Measurements from ENCODE around the gene SORCS1. TPM values are rescaled to one million over a fixed set of nuclear protein-coding genes. Genes with fewer than 3 reads are reported as not detected.

SORCS1 gene
- under 1 TPM; 0.16 to 0.68 (median 0.61) TPM for total RNA-seq

DNA sequence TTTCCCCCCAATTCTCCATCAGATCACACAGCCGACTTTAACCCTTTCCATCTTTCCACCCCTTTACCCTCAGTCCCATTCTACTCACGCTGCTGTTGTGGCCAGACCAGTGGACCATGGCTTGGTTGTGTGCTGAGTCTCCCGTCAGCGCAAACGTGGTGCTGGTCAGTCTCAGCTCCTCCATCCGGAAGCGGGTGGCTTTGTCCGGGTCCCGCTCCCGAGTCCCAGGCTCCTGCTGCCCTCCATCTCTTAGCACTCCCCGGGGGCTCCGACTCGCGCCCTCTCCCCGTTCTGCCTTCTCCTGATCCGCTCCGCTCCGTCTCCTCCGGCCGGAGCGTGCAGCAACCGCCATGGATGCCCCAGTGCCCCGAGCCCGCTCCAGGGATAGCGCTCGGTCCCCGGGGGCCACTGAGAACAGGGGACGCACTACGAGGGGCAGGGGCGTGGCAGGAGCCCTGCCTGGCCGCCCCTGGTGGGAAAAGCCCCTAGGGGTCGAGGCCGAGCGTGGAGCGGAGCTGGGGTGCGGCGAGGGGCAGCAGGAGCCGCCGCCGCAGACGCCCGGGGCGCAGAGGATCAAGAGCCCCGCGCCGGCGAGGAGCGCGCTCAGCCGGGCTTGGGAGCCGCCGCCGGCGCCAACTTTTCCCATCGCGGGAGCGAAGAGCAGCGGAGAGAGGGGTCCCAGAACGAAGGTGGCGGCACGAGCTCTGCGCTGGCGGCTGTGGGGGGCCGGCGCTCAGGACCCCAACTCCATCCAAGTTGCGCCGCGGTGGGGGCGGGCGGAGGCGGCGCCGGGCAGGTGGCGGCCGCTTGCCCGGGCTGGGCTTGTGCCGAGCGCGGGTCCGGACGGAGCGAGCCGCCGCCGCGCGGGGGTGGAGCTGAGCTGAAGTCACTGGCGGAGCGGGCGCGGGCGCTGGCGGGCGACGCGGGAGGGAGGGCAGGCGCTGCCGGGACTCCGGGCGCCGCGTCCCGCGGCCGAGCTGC lies at the start of gene SORCS1:
Gene SORCS1 (minus strand): TSS at position 826 of the 981 bp plus-strand sequence.
- TF ChIP-seq, protein P1, sequence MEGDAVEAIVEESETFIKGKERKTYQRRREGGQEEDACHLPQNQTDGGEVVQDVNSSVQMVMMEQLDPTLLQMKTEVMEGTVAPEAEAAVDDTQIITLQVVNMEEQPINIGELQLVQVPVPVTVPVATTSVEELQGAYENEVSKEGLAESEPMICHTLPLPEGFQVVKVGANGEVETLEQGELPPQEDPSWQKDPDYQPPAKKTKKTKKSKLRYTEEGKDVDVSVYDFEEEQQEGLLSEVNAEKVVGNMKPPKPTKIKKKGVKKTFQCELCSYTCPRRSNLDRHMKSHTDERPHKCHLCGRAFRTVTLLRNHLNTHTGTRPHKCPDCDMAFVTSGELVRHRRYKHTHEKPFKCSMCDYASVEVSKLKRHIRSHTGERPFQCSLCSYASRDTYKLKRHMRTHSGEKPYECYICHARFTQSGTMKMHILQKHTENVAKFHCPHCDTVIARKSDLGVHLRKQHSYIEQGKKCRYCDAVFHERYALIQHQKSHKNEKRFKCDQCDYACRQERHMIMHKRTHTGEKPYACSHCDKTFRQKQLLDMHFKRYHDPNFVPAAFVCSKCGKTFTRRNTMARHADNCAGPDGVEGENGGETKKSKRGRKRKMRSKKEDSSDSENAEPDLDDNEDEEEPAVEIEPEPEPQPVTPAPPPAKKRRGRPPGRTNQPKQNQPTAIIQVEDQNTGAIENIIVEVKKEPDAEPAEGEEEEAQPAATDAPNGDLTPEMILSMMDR (IDR thresholded peaks at IDR 0.05; ENCODE audit: low read depth): no peak

DNA sequence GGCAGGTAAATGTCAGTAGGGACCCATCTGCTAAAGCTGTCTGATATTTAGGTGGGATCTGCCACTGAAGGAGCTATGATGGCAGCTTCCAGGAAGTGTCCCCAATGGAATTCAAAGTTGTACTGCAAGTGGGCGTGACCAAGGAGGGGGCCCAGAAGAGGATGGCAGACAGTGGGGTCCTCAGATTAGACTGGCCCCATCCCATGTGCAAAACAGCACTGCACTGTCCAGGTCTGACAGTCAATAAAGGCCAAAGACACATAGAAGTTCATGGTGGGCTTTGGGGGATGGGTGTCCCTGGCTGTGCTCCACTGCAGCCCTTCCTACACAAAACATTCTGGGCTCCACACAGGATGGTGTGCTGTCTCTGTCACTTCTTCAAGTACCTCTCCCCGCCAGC lies 49.8 kb upstream of the SORCS1 start:
- TF ChIP-seq, protein P1 (IDR thresholded peaks at IDR 0.05; ENCODE audit: low read depth): no peak

DNA sequence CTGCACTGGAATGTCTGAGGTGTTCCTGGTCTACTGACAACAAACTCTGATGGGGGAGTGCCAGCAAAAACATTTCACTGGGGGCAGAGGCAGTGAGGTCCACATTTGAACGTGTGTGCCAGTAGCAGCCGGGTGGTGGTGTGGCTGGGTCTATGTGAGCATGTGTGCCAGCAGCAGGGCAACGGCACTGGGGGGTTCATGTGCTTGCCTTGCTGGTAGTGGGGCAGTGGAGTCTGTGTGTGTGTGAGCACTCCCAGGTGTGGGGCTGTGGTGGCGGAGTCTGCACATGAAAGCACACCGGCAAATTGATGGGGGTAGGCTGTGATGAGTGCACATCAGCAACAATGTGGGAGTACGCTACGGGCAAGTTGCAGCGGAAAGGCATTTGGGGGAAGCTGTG lies 49.4 kb upstream of the SORCS1 start:
- TF ChIP-seq, protein P1 (IDR thresholded peaks at IDR 0.05; ENCODE audit: low read depth): no peak

DNA sequence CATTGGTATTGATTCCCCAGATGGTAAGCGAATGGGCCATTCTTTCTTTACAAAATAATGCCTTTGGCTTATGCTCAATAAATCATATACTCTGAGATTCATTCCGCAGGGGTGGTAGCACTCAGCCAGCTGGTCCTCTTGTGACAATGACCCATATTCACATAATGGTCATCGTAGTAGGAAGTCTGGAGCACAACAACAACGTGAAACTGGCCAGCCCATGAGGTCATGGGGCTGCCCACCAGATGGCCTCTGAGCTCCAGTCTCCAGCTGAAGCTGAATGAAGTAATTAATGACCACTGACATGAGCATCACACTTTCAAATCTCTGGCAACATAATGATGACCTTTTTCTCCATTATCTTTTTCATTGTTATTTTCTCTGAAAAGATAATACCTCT lies 42.3 kb upstream of the SORCS1 start:
- TF ChIP-seq, protein P1 (IDR thresholded peaks at IDR 0.05; ENCODE audit: low read depth): no peak

DNA sequence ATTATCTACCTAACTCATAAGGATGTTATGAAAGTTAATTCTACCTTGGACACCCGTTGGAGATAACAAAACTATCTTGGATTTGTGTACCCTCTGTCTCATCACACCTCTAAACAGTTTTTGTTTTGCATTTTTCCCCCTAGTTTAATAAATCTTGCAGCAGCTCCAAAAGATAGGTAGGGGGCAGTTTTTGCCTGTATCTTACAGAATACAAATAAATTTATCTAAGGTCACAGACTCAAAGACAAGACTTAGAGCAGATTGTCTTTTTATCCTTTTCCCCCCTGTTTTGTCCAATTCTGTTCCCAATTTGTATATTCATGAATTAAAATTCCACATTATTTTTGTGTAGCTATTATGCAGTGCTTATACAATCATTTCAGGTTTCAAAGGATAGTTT lies 5.0 kb upstream of the SORCS1 start:
- TF ChIP-seq, protein P1 (IDR thresholded peaks at IDR 0.05; ENCODE audit: low read depth): no peak

DNA sequence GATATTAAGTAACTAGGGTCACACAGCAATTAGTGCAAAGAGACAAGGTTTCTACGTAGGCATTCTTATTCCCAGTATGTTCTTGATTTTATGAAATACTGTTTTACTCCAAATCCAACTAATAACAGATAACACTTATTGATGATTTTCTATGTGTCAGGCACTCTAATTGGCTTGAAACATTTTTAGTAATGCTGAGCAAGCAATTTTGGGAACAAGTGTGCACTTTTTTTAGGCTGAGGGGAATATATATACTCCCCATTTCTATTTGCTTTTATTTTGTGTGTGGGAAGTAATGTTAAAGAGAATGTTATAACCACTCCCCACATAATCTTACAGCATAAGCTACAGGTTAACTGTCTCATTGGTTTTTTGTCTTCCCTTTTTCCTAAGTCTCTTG lies 4.2 kb upstream of the SORCS1 start:
- TF ChIP-seq, protein P1 (IDR thresholded peaks at IDR 0.05; ENCODE audit: low read depth): no peak

DNA sequence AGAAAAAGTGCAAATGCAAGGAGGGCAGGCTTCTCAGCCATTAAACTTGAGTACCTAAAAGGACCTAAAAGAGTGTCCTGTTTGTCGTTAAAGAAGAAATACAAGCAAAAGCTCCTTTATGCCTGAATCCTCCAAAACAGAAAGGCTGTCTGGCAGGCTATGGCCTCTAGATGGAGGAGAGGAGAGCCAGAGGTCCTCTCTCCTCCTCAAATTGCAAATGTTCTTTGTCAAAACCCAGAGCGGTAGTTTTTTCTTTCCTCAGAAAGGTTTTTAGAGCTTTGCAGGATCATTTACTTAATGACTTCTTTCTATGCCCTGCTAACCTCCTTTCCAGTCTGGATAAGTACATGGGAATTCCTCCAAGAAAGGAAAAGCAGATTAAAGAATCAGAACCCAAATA lies 1.9 kb upstream of the SORCS1 start:
- TF ChIP-seq, protein P1 (IDR thresholded peaks at IDR 0.05; ENCODE audit: low read depth): no peak
